ENCODE results near the gene ALPI.

DNA sequence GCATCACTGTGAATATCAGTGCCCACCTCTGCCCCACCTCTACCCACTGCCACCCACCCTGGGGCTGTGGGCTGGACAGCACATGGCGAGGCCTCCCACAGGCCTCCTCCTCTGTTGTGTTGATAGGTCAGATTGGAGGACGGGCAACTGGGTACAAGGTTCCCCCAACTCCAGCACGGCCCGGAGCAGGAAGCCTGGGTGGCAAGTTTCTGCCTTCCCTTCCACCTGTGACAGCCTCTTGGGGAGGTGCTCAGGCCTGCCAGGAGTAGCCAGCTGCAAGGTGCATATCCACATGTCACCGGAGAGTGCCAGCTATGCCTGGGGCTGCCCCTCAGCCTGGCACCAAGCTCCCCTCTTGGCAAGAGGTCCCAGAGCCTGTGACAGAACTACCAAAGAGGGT, 38.6 kb downstream of the ALPI start:
- TF ChIP-seq CTCF (IDR thresholded peaks at IDR 0.05) (no peak), EZH2 (IDR thresholded peaks at IDR 0.05) (no peak), EZH2phosphoT487 (IDR thresholded peaks at IDR 0.05) (no peak)
